GM19099 (cell line): Measurements from ENCODE around the gene RPGRIP1L.

Experiments used
- POLR2A ChIP-seq: IDR thresholded peaks from 3 replicates; pipeline ENCODE4 v1.6.1; 2011; ENCODE audit warnings: low read depth; ENCODE audit not compliant: insufficient read length; ENCODE audit errors: extremely low read depth

Gene RPGRIP1L

GRCh38 chr16:53561101-53561888 is 142.4 kb downstream of the RPGRIP1L start:
- TF ChIP-seq POLR2A, result no peak

- TF ChIP-seq POLR2A, result no peak
Measured at GRCh38 chr16:53559270-53559951, 144.2 kb downstream of the RPGRIP1L start.

- TF ChIP-seq POLR2A, result no peak
Measured at GRCh38 chr16:53558710-53559109, 144.9 kb downstream of the RPGRIP1L start.

- TF ChIP-seq POLR2A, result no peak
Measured at GRCh38 chr16:53556521-53556920, 147.1 kb downstream of the RPGRIP1L start.

- no peak for TF ChIP-seq POLR2A
Measured at GRCh38 chr16:53549970-53550690, 153.5 kb downstream of the RPGRIP1L start.
